WTC11 (cell line): ENCODE results near the gene FOXJ3.

Source experiments
- ELF4 ChIP-seq: sonication (generic); formaldehyde crosslinking; IDR thresholded peaks from 2 replicates; pipeline ENCODE4 v1.8.1; 2022; ENCODE audit warnings: low read depth, mild to moderate bottlenecking, moderate library complexity, missing genetic modification reagents
- ZNF232 ChIP-seq: sonication (generic); formaldehyde crosslinking; IDR thresholded peaks from 2 replicates; pipeline ENCODE4 v1.8.0; 2022; ENCODE audit warnings: mild to moderate bottlenecking, missing genetic modification reagents
- TF ChIP-seq, protein P1 (sequence below): sonication (generic); formaldehyde crosslinking; IDR thresholded peaks from 2 replicates; pipeline ENCODE4 v1.8.0; 2023; ENCODE audit warnings: missing genetic modification reagents
- TF ChIP-seq, protein P2 (sequence below): fragments of 200-600 bp; IDR thresholded peaks from 2 replicates; pipeline ENCODE4 v1.8.0; 2022; ENCODE audit warnings: antibody characterized with exemption
- TF ChIP-seq, protein P3 (sequence below): sonication (generic); formaldehyde crosslinking; IDR thresholded peaks from 2 replicates; pipeline ENCODE4 v1.8.0; 2022; ENCODE audit warnings: mild to moderate bottlenecking, missing genetic modification reagents
- TF ChIP-seq, protein P4 (sequence below): fragments of 250-450 bp; sonication (Bioruptor Pico); IDR thresholded peaks from 2 replicates; pipeline ENCODE4 v1.8.0; 2021; ENCODE audit warnings: mild to moderate bottlenecking

DNA sequence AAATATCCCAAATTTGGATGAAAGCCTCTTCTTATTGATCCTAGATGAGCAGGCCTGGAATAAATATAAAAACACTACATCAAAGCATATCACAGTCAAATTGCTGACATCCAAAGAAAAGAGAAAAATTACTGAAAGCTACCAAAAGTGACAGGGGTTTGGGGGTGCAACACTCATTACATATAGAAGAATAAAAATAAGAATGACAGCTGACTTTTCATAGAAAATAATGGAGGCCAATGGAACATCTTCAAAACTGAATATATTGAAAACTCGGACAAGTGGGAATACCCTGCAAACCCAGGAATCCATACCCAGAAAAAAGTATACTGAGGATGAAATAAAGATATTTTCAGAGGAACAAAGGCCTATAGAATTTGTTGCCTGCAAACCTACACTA is 84.0 kb downstream of the FOXJ3 start:
- TF ChIP-seq, protein P1, sequence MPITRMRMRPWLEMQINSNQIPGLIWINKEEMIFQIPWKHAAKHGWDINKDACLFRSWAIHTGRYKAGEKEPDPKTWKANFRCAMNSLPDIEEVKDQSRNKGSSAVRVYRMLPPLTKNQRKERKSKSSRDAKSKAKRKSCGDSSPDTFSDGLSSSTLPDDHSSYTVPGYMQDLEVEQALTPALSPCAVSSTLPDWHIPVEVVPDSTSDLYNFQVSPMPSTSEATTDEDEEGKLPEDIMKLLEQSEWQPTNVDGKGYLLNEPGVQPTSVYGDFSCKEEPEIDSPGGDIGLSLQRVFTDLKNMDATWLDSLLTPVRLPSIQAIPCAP (CRISPR knock-in tag): no peak
- TF ChIP-seq, protein P2, sequence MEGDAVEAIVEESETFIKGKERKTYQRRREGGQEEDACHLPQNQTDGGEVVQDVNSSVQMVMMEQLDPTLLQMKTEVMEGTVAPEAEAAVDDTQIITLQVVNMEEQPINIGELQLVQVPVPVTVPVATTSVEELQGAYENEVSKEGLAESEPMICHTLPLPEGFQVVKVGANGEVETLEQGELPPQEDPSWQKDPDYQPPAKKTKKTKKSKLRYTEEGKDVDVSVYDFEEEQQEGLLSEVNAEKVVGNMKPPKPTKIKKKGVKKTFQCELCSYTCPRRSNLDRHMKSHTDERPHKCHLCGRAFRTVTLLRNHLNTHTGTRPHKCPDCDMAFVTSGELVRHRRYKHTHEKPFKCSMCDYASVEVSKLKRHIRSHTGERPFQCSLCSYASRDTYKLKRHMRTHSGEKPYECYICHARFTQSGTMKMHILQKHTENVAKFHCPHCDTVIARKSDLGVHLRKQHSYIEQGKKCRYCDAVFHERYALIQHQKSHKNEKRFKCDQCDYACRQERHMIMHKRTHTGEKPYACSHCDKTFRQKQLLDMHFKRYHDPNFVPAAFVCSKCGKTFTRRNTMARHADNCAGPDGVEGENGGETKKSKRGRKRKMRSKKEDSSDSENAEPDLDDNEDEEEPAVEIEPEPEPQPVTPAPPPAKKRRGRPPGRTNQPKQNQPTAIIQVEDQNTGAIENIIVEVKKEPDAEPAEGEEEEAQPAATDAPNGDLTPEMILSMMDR: no peak
- TF ChIP-seq, protein P3, sequence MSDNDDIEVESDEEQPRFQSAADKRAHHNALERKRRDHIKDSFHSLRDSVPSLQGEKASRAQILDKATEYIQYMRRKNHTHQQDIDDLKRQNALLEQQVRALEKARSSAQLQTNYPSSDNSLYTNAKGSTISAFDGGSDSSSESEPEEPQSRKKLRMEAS (CRISPR knock-in tag): no peak
- TF ChIP-seq, protein P4, sequence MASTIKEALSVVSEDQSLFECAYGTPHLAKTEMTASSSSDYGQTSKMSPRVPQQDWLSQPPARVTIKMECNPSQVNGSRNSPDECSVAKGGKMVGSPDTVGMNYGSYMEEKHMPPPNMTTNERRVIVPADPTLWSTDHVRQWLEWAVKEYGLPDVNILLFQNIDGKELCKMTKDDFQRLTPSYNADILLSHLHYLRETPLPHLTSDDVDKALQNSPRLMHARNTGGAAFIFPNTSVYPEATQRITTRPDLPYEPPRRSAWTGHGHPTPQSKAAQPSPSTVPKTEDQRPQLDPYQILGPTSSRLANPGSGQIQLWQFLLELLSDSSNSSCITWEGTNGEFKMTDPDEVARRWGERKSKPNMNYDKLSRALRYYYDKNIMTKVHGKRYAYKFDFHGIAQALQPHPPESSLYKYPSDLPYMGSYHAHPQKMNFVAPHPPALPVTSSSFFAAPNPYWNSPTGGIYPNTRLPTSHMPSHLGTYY (CRISPR knock-in tag): no peak
- TF ChIP-seq ELF4: no peak
- no peak for TF ChIP-seq ZNF232
